AG08396 (cell line): ENCODE results near the gene SERPINB12.

ENCODE experiments used
- DNase-seq: peaks from one replicate; pipeline ENCODE4 v3.0.0; 2012; ENCODE audit warnings: low spot score, mixed read lengths

Gene SERPINB12

GRCh38 chr18:63542069-63542468 is at the start of gene SERPINB12:
Gene SERPINB12, plus strand, starts transcription at chr18:63542369. Its CDS starts 13,791 bp downstream, at chr18:63556160.
- DNase-seq = no peak

- no peak for DNase-seq
Measured at GRCh38 chr18:63492851-63493250, 49.3 kb upstream of the SERPINB12 start.

- no peak for DNase-seq
Measured at GRCh38 chr18:63495675-63496074, 46.5 kb upstream of the SERPINB12 start.

- DNase-seq = peak; percentile 21
Measured at GRCh38 chr18:63505566-63506335, 36.4 kb upstream of the SERPINB12 start.

GRCh38 chr18:63506336-63506646 is 35.9 kb upstream of the SERPINB12 start:
- no peak for DNase-seq

- no peak for DNase-seq
Measured at GRCh38 chr18:63508596-63508995, 33.6 kb upstream of the SERPINB12 start.

- DNase-seq = peak; percentile 22
Measured at GRCh38 chr18:63511285-63511684, 30.9 kb upstream of the SERPINB12 start.

- DNase-seq = no peak
Measured at GRCh38 chr18:63514326-63514725, 27.8 kb upstream of the SERPINB12 start.

GRCh38 chr18:63514888-63515678 is 27.1 kb upstream of the SERPINB12 start:
- DNase-seq = no peak

- DNase-seq = no peak
Measured at GRCh38 chr18:63515801-63516200, 26.4 kb upstream of the SERPINB12 start.

GRCh38 chr18:63518178-63519012 is 23.8 kb upstream of the SERPINB12 start:
- DNase-seq = peak; percentile 45

GRCh38 chr18:63520053-63520685 is 22.0 kb upstream of the SERPINB12 start:
- no peak for DNase-seq

- no peak for DNase-seq
Measured at GRCh38 chr18:63523660-63524059, 18.5 kb upstream of the SERPINB12 start.

- DNase-seq = no peak
Measured at GRCh38 chr18:63527251-63527650, 14.9 kb upstream of the SERPINB12 start.

- DNase-seq = no peak
Measured at GRCh38 chr18:63528863-63529492, 13.2 kb upstream of the SERPINB12 start.

GRCh38 chr18:63532471-63532870 is 9.7 kb upstream of the SERPINB12 start:
- no peak for DNase-seq

GRCh38 chr18:63534615-63535014 is 7.6 kb upstream of the SERPINB12 start:
- DNase-seq = no peak

- peak; percentile 26 for DNase-seq
Measured at GRCh38 chr18:63539904-63540510, 2.2 kb upstream of the SERPINB12 start.

- DNase-seq = no peak
Measured at GRCh38 chr18:63544017-63544416, 1.8 kb downstream of the SERPINB12 start.

- DNase-seq = no peak
Measured at GRCh38 chr18:63545000-63545399, 2.8 kb downstream of the SERPINB12 start.

- DNase-seq = no peak
Measured at GRCh38 chr18:63550068-63550467, 7.9 kb downstream of the SERPINB12 start.
